H1 (cell line): ENCODE results near the gene LRIT2.

Source experiments
- ATF3 ChIP-seq: IDR thresholded peaks from 2 replicates; pipeline ENCODE4 v1.6.1; 2011; ENCODE audit warnings: low read depth, mild to moderate bottlenecking, low read length; ENCODE audit not compliant: insufficient read depth
- CEBPB ChIP-seq: IDR thresholded peaks from 2 replicates; pipeline ENCODE4 v1.6.1; 2012; ENCODE audit warnings: low read depth, low read length
- CHD2 ChIP-seq: IDR thresholded peaks from 2 replicates; pipeline ENCODE4 v1.6.1; 2012; ENCODE audit warnings: low read length, improper control_type of control experiment
- CTCF ChIP-seq, 3 experiments: IDR thresholded peaks; 1 replicate in 2 of 3; 2 replicates in 1 of 3; pipeline versions ENCODE4 v1.5.1 to v1.6.1; 2011; ENCODE audit warnings: low read length in 3 of 3, mild to moderate bottlenecking in 3 of 3, inconsistent platforms in 2 of 3, low read depth in 1 of 3, moderate library complexity in 1 of 3; ENCODE audit not compliant: insufficient read depth in 1 of 3; ENCODE audit errors: control extremely low read depth in 1 of 3
- EP300 ChIP-seq, 2 experiments: IDR thresholded peaks; 1 replicate in 1 of 2; 2 replicates in 1 of 2; pipeline ENCODE4 v1.6.1; 2011 to 2012; ENCODE audit warnings: low read depth in 2 of 2, low read length in 2 of 2, mild to moderate bottlenecking in 2 of 2, borderline replicate concordance in 1 of 2, inconsistent platforms in 1 of 2, moderate library complexity in 1 of 2
- EZH2 ChIP-seq: fragments of 200-600 bp; sonication (generic); IDR thresholded peaks from 2 replicates; pipeline ENCODE4 v1.7.1; 2012; ENCODE audit warnings: low read depth, mild to moderate bottlenecking, moderate library complexity, low read length, inconsistent platforms; ENCODE audit not compliant: severe bottlenecking
- FOSL1 ChIP-seq: IDR thresholded peaks from 2 replicates; pipeline ENCODE4 v1.6.1; 2011; ENCODE audit warnings: mild to moderate bottlenecking, low read depth, low read length, moderate library complexity; ENCODE audit not compliant: insufficient read depth
- HDAC2 ChIP-seq, 2 experiments: fragments of 300-600 bp in 1 of 2; sonication (generic) in 1 of 2; IDR thresholded peaks; 2 replicates each; pipeline ENCODE4 v1.6.1; 2011 to 2012; ENCODE audit warnings: low read depth in 2 of 2, low read length in 2 of 2, mild to moderate bottlenecking in 2 of 2, moderate library complexity in 2 of 2, borderline replicate concordance in 1 of 2, inconsistent platforms in 1 of 2
- KDM1A ChIP-seq: fragments of 200-600, 300-600 bp; sonication (generic); IDR thresholded peaks from 2 replicates; pipeline ENCODE4 v1.7.1; 2016; ENCODE audit warnings: mild to moderate bottlenecking, low read length, borderline replicate concordance
- KDM4A ChIP-seq: IDR thresholded peaks from one replicate; pipeline ENCODE4 v1.7.1; 2012; ENCODE audit warnings: low read depth, mild to moderate bottlenecking, moderate library complexity, low read length, inconsistent platforms; ENCODE audit not compliant: severe bottlenecking
- POLR2A ChIP-seq, 2 experiments: IDR thresholded peaks; 1 replicate in 1 of 2; 2 replicates in 1 of 2; pipeline ENCODE4 v1.6.1; 2011; ENCODE audit warnings: low read depth in 2 of 2, low read length in 2 of 2, mild to moderate bottlenecking in 2 of 2; ENCODE audit errors: control extremely low read depth in 1 of 2
- TCF12 ChIP-seq: IDR thresholded peaks from 2 replicates; pipeline ENCODE4 v1.6.1; 2011; ENCODE audit warnings: low read depth, mild to moderate bottlenecking, low read length

- no peak for TF ChIP-seq CTCF (IDR thresholded peaks at IDR 0.05; ENCODE audit: control extremely low read depth in 1 of 3, insufficient read depth in 1 of 3, low read depth in 1 of 3, low read length in 3 of 3)
- no peak for TF ChIP-seq CEBPB
- no peak for TF ChIP-seq EZH2
- no peak for TF ChIP-seq POLR2A (IDR thresholded peaks at IDR 0.05; ENCODE audit: control extremely low read depth in 1 of 2, low read depth in 2 of 2, low read length in 2 of 2)
- TF ChIP-seq TCF12 = no peak
- TF ChIP-seq KDM1A = no peak
- no peak for TF ChIP-seq CHD2
- no peak for TF ChIP-seq KDM4A
- TF ChIP-seq HDAC2 (IDR thresholded peaks at IDR 0.05; ENCODE audit: borderline replicate concordance in 1 of 2, low read depth in 2 of 2, low read length in 2 of 2) = no peak
- no peak for TF ChIP-seq FOSL1
- no peak for TF ChIP-seq ATF3
- no peak for TF ChIP-seq EP300 (IDR thresholded peaks at IDR 0.05; ENCODE audit: borderline replicate concordance in 1 of 2, low read depth in 2 of 2, low read length in 2 of 2)
Observed at GRCh38 chr10:84263716-84264115, 38.4 kb upstream of the LRIT2 start.
